ENCODE results near the gene NADK2. TPM values are rescaled to one million over a fixed set of nuclear protein-coding genes. Genes with fewer than 3 reads are reported as not detected.

The NADK2 gene
- total RNA-seq, 4 donors from 2014 or later = 23.6 to 34.4 (median 27.8) TPM

GRCh38 chr5:36172599-36172998 lies 69.1 kb downstream of the NADK2 start:
- Histone ChIP-seq H3K27ac (no peak overlapping the region), H3K9me3 (no peaks in the 10 kb centered on the region), H3K36me3 (peaks cover 0 to 63% of the 10 kb centered on the region in 2 donors), H3K4me3 (no peak overlapping the region), H3K4me1 (no peaks in the 10 kb centered on the region), H3K27me3 (no peaks in the 10 kb centered on the region)
- DNase-seq (no peak), ATAC-seq (no peak)
- intact Hi-C loops (cut with DNase I; ENCODE audit: low total_unique reads) = no loop called here
- TF ChIP-seq POLR2A (IDR thresholded peaks at IDR 0.05) = no peak
- TF ChIP-seq, protein P1, sequence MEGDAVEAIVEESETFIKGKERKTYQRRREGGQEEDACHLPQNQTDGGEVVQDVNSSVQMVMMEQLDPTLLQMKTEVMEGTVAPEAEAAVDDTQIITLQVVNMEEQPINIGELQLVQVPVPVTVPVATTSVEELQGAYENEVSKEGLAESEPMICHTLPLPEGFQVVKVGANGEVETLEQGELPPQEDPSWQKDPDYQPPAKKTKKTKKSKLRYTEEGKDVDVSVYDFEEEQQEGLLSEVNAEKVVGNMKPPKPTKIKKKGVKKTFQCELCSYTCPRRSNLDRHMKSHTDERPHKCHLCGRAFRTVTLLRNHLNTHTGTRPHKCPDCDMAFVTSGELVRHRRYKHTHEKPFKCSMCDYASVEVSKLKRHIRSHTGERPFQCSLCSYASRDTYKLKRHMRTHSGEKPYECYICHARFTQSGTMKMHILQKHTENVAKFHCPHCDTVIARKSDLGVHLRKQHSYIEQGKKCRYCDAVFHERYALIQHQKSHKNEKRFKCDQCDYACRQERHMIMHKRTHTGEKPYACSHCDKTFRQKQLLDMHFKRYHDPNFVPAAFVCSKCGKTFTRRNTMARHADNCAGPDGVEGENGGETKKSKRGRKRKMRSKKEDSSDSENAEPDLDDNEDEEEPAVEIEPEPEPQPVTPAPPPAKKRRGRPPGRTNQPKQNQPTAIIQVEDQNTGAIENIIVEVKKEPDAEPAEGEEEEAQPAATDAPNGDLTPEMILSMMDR (IDR thresholded peaks at IDR 0.05 in 4 of 5, conservative IDR thresholded peaks at IDR 0.05 in 1 of 5) = no peak
- in situ Hi-C loops (cut with MboI; ENCODE audit: low sequenced_read_pairs in 4 of 4) = loop anchor here in 2 of 4 donors (10.0 kb wide), 1 partner anchor 132 kb away; the partner anchor contains the start of gene RANBP3L (in 2 of the 2)

GRCh38 chr5:36170832-36171424 lies 70.8 kb downstream of the NADK2 start:
- ATAC-seq = no peak
- Histone ChIP-seq H3K36me3 (peaks cover 0 to 70% of the 10 kb centered on the region in 2 donors), H3K27me3 (no peaks in the 10 kb centered on the region), H3K9me3 (no peaks in the 10 kb centered on the region), H3K27ac (no peak overlapping the region), H3K4me3 (no peak overlapping the region), H3K4me1 (no peaks in the 10 kb centered on the region)
- TF ChIP-seq POLR2A (IDR thresholded peaks at IDR 0.05) = no peak
- TF ChIP-seq, protein P1 (IDR thresholded peaks at IDR 0.05 in 4 of 5, conservative IDR thresholded peaks at IDR 0.05 in 1 of 5) = no peak
- intact Hi-C loops (cut with DNase I; ENCODE audit: low total_unique reads) (no loop called here), in situ Hi-C loops (cut with MboI; ENCODE audit: low sequenced_read_pairs in 4 of 4) (loop anchor here in 2 of 4 donors (10.0 kb wide), 1 partner anchor 134 kb away; the partner anchor contains the start of gene RANBP3L (in 2 of the 2))
- DNase-seq = no peak

GRCh38 chr5:36168737-36169136 lies 73.0 kb downstream of the NADK2 start:
- no peaks in the 10 kb centered on the region for H3K9me3 ChIP-seq
- no peak overlapping the region for H3K27ac ChIP-seq
- intact Hi-C loops (cut with DNase I; ENCODE audit: low total_unique reads) = no loop called here
- no peaks in the 10 kb centered on the region for H3K4me1 ChIP-seq
- H3K27me3 ChIP-seq = no peaks in the 10 kb centered on the region
- DNase-seq (no peak), ATAC-seq (no peak)
- H3K36me3 ChIP-seq = peaks cover 0 to 73% of the 10 kb centered on the region in 2 donors
- in situ Hi-C loops (cut with MboI; ENCODE audit: low sequenced_read_pairs in 4 of 4) = no loop called here
- TF ChIP-seq, protein P1 (IDR thresholded peaks at IDR 0.05 in 4 of 5, conservative IDR thresholded peaks at IDR 0.05 in 1 of 5) = no peak
- TF ChIP-seq POLR2A (IDR thresholded peaks at IDR 0.05) = no peak
- no peak overlapping the region for H3K4me3 ChIP-seq

GRCh38 chr5:36164461-36164860 lies 77.3 kb downstream of the NADK2 start:
- in situ Hi-C loops (cut with MboI; ENCODE audit: low sequenced_read_pairs in 4 of 4) = no loop called here

More at GRCh38 chr5:36164461-36164860, 77.3 kb downstream of the NADK2 start:
- Histone ChIP-seq H3K36me3 (peaks cover 0 to 61% of the 10 kb centered on the region in 2 donors), H3K27me3 (no peaks in the 10 kb centered on the region), H3K4me1 (no peaks in the 10 kb centered on the region), H3K9me3 (no peaks in the 10 kb centered on the region), H3K4me3 (no peak overlapping the region), H3K27ac (no peak overlapping the region)
- DNase-seq (no peak), ATAC-seq (no peak)
- no peak for TF ChIP-seq POLR2A (IDR thresholded peaks at IDR 0.05)
- TF ChIP-seq, protein P1 (IDR thresholded peaks at IDR 0.05 in 4 of 5, conservative IDR thresholded peaks at IDR 0.05 in 1 of 5) = no peak
- intact Hi-C loops (cut with DNase I; ENCODE audit: low total_unique reads) = no loop called here

Data from gastrocnemius medialis (tissue), 4 donors.